Lung (tissue), 12 donors: Measurements from ENCODE around the gene GBX2. TPM values are rescaled to one million over a fixed set of nuclear protein-coding genes. Genes with fewer than 3 reads are reported as not detected.

Experiments
- ATAC-seq: fragments of 200-7000 bp; cut with Tn5 transposase; one replicate; pipeline ENCODE4 v1.9.1; 2020; ENCODE audit warnings: moderate number of reproducible peaks; ENCODE audit not compliant: insufficient read depth, low FRiP score
- DNase-seq, 3 donors: peaks; one replicate each; pipeline ENCODE4 v3.0.0-alpha.2; 2013 to 2017
- H3K27ac ChIP-seq, 2 donors: one replicate each; pipeline ENCODE4 v1.5.1; 2013; ENCODE audit warnings: mild to moderate bottlenecking in 2 of 2, moderate library complexity in 2 of 2, control low read depth in 1 of 2, inconsistent platforms in 1 of 2, low read depth in 1 of 2, low read length in 1 of 2
- H3K27me3 ChIP-seq, 3 donors: one replicate each; pipeline ENCODE4 v1.5.1; 2013; ENCODE audit warnings: low read length in 2 of 3; ENCODE audit not compliant: control insufficient read depth in 3 of 3, insufficient read depth in 3 of 3
- H3K36me3 ChIP-seq, 4 donors: one replicate each; pipeline ENCODE4 v1.5.1; 2013; ENCODE audit warnings: low read length in 4 of 4, mild to moderate bottlenecking in 1 of 4, moderate library complexity in 1 of 4; ENCODE audit not compliant: control insufficient read depth in 4 of 4, insufficient read depth in 4 of 4
- H3K4me1 ChIP-seq, 5 donors: one replicate each; pipeline ENCODE4 v1.5.1; 2013; ENCODE audit warnings: low read length in 5 of 5, mild to moderate bottlenecking in 2 of 5, moderate library complexity in 1 of 5; ENCODE audit not compliant: control insufficient read depth in 5 of 5, insufficient read depth in 5 of 5
- H3K4me3 ChIP-seq: one replicate; pipeline ENCODE4 v1.5.1; 2013; ENCODE audit warnings: mild to moderate bottlenecking, control low read depth, moderate library complexity
- H3K9ac ChIP-seq, 2 donors: one replicate each; pipeline ENCODE4 v1.5.1; 2013; ENCODE audit warnings: low read length in 2 of 2, control low read depth in 1 of 2; ENCODE audit not compliant: insufficient read depth in 1 of 2
- H3K9me3 ChIP-seq, 4 donors: one replicate each; pipeline ENCODE4 v1.5.1; 2013; ENCODE audit warnings: low read length in 3 of 4, mild to moderate bottlenecking in 1 of 4, moderate library complexity in 1 of 4; ENCODE audit not compliant: control insufficient read depth in 4 of 4, insufficient read depth in 3 of 4
- CTCF ChIP-seq: IDR thresholded peaks from 2 replicates; pipeline ENCODE4 v1.5.1; 2012; ENCODE audit warnings: mild to moderate bottlenecking; ENCODE audit errors: control extremely low read depth, extremely low read depth
- WGBS, 2 donors: extraction: QIAGEN DNeasy Blood & Tissue Kit; methylation state at CpG; one replicate each; pipeline ENCODE4 v1.1.7; 2013; 5-methylcytosine and 5-hydroxymethylcytosine counted together
- polyA plus RNA-seq, 2 donors: library from polyadenylated mRNA; stranded (reverse); fragments of 200-250 nt; gene quantifications; one replicate each; pipeline ENCODE4 v1.2.1, GENCODE V29; 2013
- total RNA-seq, 2 donors: library from RNA; depleted of rRNA in 1 of 2; stranded (reverse); fragments of >200 nt in 1 of 2; gene quantifications; one replicate each; pipeline ENCODE4 v1.2.1, GENCODE V29; 2014 to 2021
- donor health status: control.
- donor health status: control.
- donor health status: Bipolar disorder and iron deficiency.
- donor health status: healthy.
- donor health status: DM: yes; HTN: yes; CAD: no.

GBX2 gene
- total and polyA plus RNA-seq, 4 donors = 0.17 TPM; not detected in 3

GRCh38 chr2:236163471-236164200 is 4.5 kb downstream of the GBX2 start:
- Histone ChIP-seq H3K27ac (no peak overlapping the region), H3K4me1 (peaks cover 0 to 24% (median 22%) of the 10 kb centered on the region in 5 donors), H3K36me3 (no peaks in the 10 kb centered on the region), H3K9ac (no peak overlapping the region), H3K27me3 (peaks cover 24 to 71% (median 63%) of the 10 kb centered on the region in 3 donors), H3K4me3 (no peak overlapping the region), H3K9me3 (no peaks in the 10 kb centered on the region)
- WGBS, 2 donors = 5 to 10% methylated on average over 47 to 59 of the region's 59 CpGs
- DNase-seq = no peak
- no peak for ATAC-seq
- no peak for TF ChIP-seq CTCF

GRCh38 chr2:236162882-236163470 is 5.2 kb downstream of the GBX2 start:
- WGBS, 2 donors = 17 to 28% methylated on average over 24 to 33 of the region's 33 CpGs
- Histone ChIP-seq H3K4me1 (peaks cover 0 to 24% (median 18%) of the 10 kb centered on the region in 5 donors), H3K36me3 (no peaks in the 10 kb centered on the region), H3K4me3 (no peak overlapping the region), H3K27me3 (peaks cover 18 to 78% (median 69%) of the 10 kb centered on the region in 3 donors), H3K27ac (no peak overlapping the region), H3K9ac (no peak overlapping the region), H3K9me3 (no peaks in the 10 kb centered on the region)
- ATAC-seq (no peak), DNase-seq (no peak)
- no peak for TF ChIP-seq CTCF

GRCh38 chr2:236162031-236162845 is 5.9 kb downstream of the GBX2 start:
- DNase-seq (no peak), ATAC-seq (no peak)
- peaks cover 12 to 85% (median 75%) of the 10 kb centered on the region in 3 donors for H3K27me3 ChIP-seq
- no peak overlapping the region for H3K9ac ChIP-seq
- TF ChIP-seq CTCF = no peak
- H3K36me3 ChIP-seq = no peaks in the 10 kb centered on the region
- H3K9me3 ChIP-seq = no peaks in the 10 kb centered on the region
- H3K4me1 ChIP-seq = peaks cover 0 to 24% (median 11%) of the 10 kb centered on the region in 5 donors
- no peak overlapping the region for H3K4me3 ChIP-seq
- H3K27ac ChIP-seq = no peak overlapping the region
- 43 to 55% methylated on average over 16 of the region's 16 CpGs for WGBS, 2 donors
